Right ventricle myocardium superior (tissue), 1 donor: ENCODE results near the gene MTHFSD. TPM values are rescaled to one million over a fixed set of nuclear protein-coding genes. Genes with fewer than 3 reads are reported as not detected.
A peak's percentile ranks its signal among the peaks of the same experiment; 100 is the strongest.

Source experiments
- ATAC-seq: fragments of 200-7000 bp; cut with Tn5 transposase; one replicate; pipeline ENCODE4 v1.9.1; 2020; ENCODE audit warnings: mild to moderate bottlenecking; ENCODE audit not compliant: poor library complexity
- DNase-seq: peaks from one replicate; pipeline ENCODE4 v3.0.0-alpha.2; 2020
- intact Hi-C: fragments of 100-400 bp; cut with DNase I; formaldehyde crosslinking; loops from one replicate; pipeline ENCODE4 v1.11.2; 2022
- total RNA-seq: library from RNA; stranded (reverse); fragmentation: NEBNext Ultra II Directional; extraction: Animal tissue kit (Norgen Biotek cat#: 25700); gene quantifications from one replicate; pipeline ENCODE4 v1.2.1, GENCODE V29; 2021
- donor health status: DM: no; HTN: yes; CAD: no; lungs with severe emphysema.

Gene MTHFSD
- total RNA-seq, 1 donor from 2014 or later: 9.6 TPM

GRCh38 chr16:86559802-86560305 lies 4.8 kb upstream of the MTHFSD start:
- ATAC-seq: no peak
- intact Hi-C loops: no loop called here
- DNase-seq: no peak

- intact Hi-C loops: no loop called here
- no peak for DNase-seq
- no peak for ATAC-seq
These were observed 3.5 kb upstream of the MTHFSD start for GRCh38 chr16:86558355-86559193.

- ATAC-seq: no peak
- intact Hi-C loops: no loop called here
- no peak for DNase-seq
These were observed 2.6 kb upstream of the MTHFSD start for GRCh38 chr16:86557587-86557986.

- DNase-seq (no peak), ATAC-seq (no peak)
- intact Hi-C loops: no loop called here
These were observed 1.5 kb upstream of the MTHFSD start for GRCh38 chr16:86556576-86556975.

- intact Hi-C loops: no loop called here
- ATAC-seq: no peak
- DNase-seq: no peak
These were observed 655 bp upstream of the MTHFSD start for GRCh38 chr16:86555704-86556075.

- ATAC-seq (peak; percentile 3), DNase-seq (no peak)
- intact Hi-C loops: no loop called here
These were observed 477 bp downstream of the MTHFSD start for GRCh38 chr16:86554599-86554916.

GRCh38 chr16:86553356-86553755 lies 1.7 kb downstream of the MTHFSD start:
- no peak for ATAC-seq
- intact Hi-C loops: no loop called here
- no peak for DNase-seq

- DNase-seq: no peak
- ATAC-seq: no peak
- intact Hi-C loops: no loop called here
These were observed 4.8 kb downstream of the MTHFSD start for GRCh38 chr16:86550281-86550680.

- intact Hi-C loops: no loop called here
- ATAC-seq (no peak), DNase-seq (no peak)
These were observed 5.2 kb downstream of the MTHFSD start for GRCh38 chr16:86549893-86550190.

- DNase-seq: no peak
- no peak for ATAC-seq
- intact Hi-C loops: no loop called here
These were observed 5.8 kb downstream of the MTHFSD start for GRCh38 chr16:86549076-86549892.

GRCh38 chr16:86547286-86547685 lies 7.7 kb downstream of the MTHFSD start:
- DNase-seq (no peak), ATAC-seq (no peak)
- intact Hi-C loops: no loop called here

GRCh38 chr16:86546638-86547013 lies 8.4 kb downstream of the MTHFSD start:
- intact Hi-C loops: no loop called here
- no peak for DNase-seq
- no peak for ATAC-seq

GRCh38 chr16:86545954-86546637 lies 8.9 kb downstream of the MTHFSD start:
- DNase-seq (no peak), ATAC-seq (no peak)
- intact Hi-C loops: no loop called here

GRCh38 chr16:86545481-86545880 lies 9.6 kb downstream of the MTHFSD start:
- DNase-seq: no peak
- intact Hi-C loops: no loop called here
- no peak for ATAC-seq

GRCh38 chr16:86542756-86543750 lies 12.0 kb downstream of the MTHFSD start:
- intact Hi-C loops: no loop called here
- ATAC-seq (no peak), DNase-seq (no peak)

- intact Hi-C loops: no loop called here
- ATAC-seq (no peak), DNase-seq (no peak)
These were observed 13.5 kb downstream of the MTHFSD start for GRCh38 chr16:86541560-86541959.

- DNase-seq (no peak), ATAC-seq (no peak)
- intact Hi-C loops: no loop called here
These were observed 14.1 kb downstream of the MTHFSD start for GRCh38 chr16:86540894-86541293.

- no peak for DNase-seq
- no peak for ATAC-seq
These were observed 16.7 kb downstream of the MTHFSD start for GRCh38 chr16:86538196-86538780.

More at GRCh38 chr16:86538196-86538780, 16.7 kb downstream of the MTHFSD start:
- intact Hi-C loops: no loop called here
